Natural killer cell (primary cell): Measurements from ENCODE around the gene TMED10. TPM values are rescaled to one million over a fixed set of nuclear protein-coding genes. Genes with fewer than 3 reads are reported as not detected.
A peak's percentile ranks its signal among the peaks of the same experiment; 100 is the strongest.

Experiments used
- ATAC-seq, 3 donors: fragments of 150-1000 bp in 2 of 3; fragments of 200-7000 bp in 1 of 3; cut with Tn5 transposase; 1 replicate in 1 of 3; 2 replicates in 2 of 3; pipeline ENCODE4 v1.10.0; 2021; ENCODE audit warnings: mild to moderate bottlenecking in 2 of 3, moderate library complexity in 2 of 3
- DNase-seq, 2 donors: peaks; one replicate each; pipeline versions ENCODE4 v3.0.0 to v3.0.0-alpha.2; 2013 to 2021; ENCODE audit warnings: mixed read lengths in 1 of 2
- H3K27ac ChIP-seq: one replicate; pipeline ENCODE4 v1.5.1; 2013; ENCODE audit warnings: mild to moderate bottlenecking, low read length
- H3K27me3 ChIP-seq: one replicate; pipeline ENCODE4 v1.6.1; 2013; ENCODE audit warnings: low read length; ENCODE audit not compliant: control insufficient read depth, insufficient read depth
- H3K36me3 ChIP-seq: one replicate; pipeline ENCODE4 v1.6.1; 2013; ENCODE audit warnings: low read length; ENCODE audit not compliant: control insufficient read depth, insufficient read depth
- H3K4me1 ChIP-seq: one replicate; pipeline ENCODE4 v1.6.1; 2013; ENCODE audit warnings: low read length; ENCODE audit not compliant: control insufficient read depth, insufficient read depth
- H3K4me3 ChIP-seq: one replicate; pipeline ENCODE4 v1.5.1; 2013; ENCODE audit warnings: low read length
- H3K9me3 ChIP-seq: one replicate; pipeline ENCODE4 v1.6.1; 2013; ENCODE audit warnings: low read length; ENCODE audit not compliant: control insufficient read depth, insufficient read depth
- H3K27ac Mint-ChIP-seq, 2 donors: one replicate each; pipeline ENCODE4 v1.8.0; 2022; ENCODE audit warnings: mild to moderate bottlenecking in 2 of 2, mixed read lengths in 2 of 2, moderate library complexity in 1 of 2
- H3K27me3 Mint-ChIP-seq, 2 donors: one replicate each; pipeline ENCODE4 v1.8.0; 2022; ENCODE audit warnings: low read depth in 2 of 2, mixed read lengths in 2 of 2
- H3K36me3 Mint-ChIP-seq: one replicate; pipeline ENCODE4 v1.8.0; 2022; ENCODE audit warnings: mixed read lengths
- H3K4me1 Mint-ChIP-seq, 2 donors: one replicate each; pipeline ENCODE4 v1.8.0; 2022; ENCODE audit warnings: mixed read lengths in 2 of 2
- H3K4me3 Mint-ChIP-seq: one replicate; pipeline ENCODE4 v1.8.0; 2022; ENCODE audit warnings: mild to moderate bottlenecking, moderate library complexity, mixed read lengths
- H3K9me3 Mint-ChIP-seq, 2 donors: one replicate each; pipeline ENCODE4 v1.8.0; 2022; ENCODE audit warnings: mixed read lengths in 2 of 2
- WGBS: methylation state at CpG from one replicate; pipeline ENCODE4 v1.1.7; 2013; ENCODE audit warnings: missing lambda C conversion rate; ENCODE audit not compliant: insufficient coverage; 5-methylcytosine and 5-hydroxymethylcytosine counted together
- intact Hi-C: fragments of 100-400 bp; cut with micrococcal nuclease; formaldehyde crosslinking; loops from one replicate; pipeline ENCODE4 v1.14.2; 2022
- total RNA-seq, 4 donors: library from RNA; stranded (reverse); fragments of 120-200 nt in 1 of 4; gene quantifications; one replicate each; pipeline versions ENCODE4 v1.2.3 to v1.2.4, GENCODE V29; 2013 to 2022
- TF ChIP-seq, protein P1 (sequence below): fragments of 200-600 bp; IDR thresholded peaks from one replicate; pipeline ENCODE4 v1.8.0; 2022; ENCODE audit warnings: antibody characterized with exemption

The TMED10 gene
- total RNA-seq, 3 donors from 2014 or later (not counting 1 experiment from before 2014, with no cell fraction given): 216 to 244 (median 231) TPM

DNA sequence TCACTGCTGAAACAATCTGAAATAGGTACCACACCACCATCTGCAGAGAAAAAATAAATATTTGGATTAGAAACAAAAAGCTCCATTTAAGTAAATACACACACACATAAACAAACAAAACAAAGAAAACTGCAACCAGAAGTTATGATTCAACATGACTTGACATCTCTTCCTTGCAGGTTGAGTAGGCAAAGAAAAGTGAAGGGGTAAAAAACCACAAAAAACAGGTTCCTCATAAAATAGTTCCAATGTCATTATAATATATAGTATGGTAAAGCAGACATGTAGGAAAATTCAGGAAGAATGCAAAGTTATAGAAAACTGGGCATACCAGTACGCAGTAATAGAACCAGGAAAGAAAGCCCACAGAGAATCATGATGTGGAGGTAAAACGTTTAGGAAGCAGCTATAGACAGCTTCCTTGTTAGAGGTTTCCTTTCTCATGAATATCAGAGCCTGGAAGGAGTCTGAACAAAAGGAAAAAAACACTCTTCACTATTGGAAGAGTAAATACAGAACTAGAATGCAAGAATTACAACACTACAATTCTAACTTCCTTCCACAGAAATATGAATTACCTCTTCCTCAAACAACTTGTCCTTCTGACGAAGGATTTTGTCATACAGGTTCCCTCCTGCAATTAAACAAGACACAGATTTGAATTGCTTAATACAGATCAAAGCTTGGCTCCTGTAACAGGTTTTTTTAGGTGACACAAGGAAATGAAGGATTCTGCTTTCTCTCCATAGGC is 55.7 kb downstream of the TMED10 start:
- H3K36me3 ChIP-seq: peaks cover 49% of the 10 kb centered on the region
- intact Hi-C loops: no loop called here
- no peak for DNase-seq
- H3K4me1 ChIP-seq: no peaks in the 10 kb centered on the region
- Mint-ChIP-seq H3K4me3 (no peak overlapping the region), H3K4me1 (peaks cover 18 to 24% of the 10 kb centered on the region in 2 donors), H3K27ac (no peak overlapping the region), H3K9me3 (no peaks in the 10 kb centered on the region), H3K36me3 (peaks cover 6% of the 10 kb centered on the region), H3K27me3 (no peaks in the 10 kb centered on the region)
- TF ChIP-seq, protein P1, sequence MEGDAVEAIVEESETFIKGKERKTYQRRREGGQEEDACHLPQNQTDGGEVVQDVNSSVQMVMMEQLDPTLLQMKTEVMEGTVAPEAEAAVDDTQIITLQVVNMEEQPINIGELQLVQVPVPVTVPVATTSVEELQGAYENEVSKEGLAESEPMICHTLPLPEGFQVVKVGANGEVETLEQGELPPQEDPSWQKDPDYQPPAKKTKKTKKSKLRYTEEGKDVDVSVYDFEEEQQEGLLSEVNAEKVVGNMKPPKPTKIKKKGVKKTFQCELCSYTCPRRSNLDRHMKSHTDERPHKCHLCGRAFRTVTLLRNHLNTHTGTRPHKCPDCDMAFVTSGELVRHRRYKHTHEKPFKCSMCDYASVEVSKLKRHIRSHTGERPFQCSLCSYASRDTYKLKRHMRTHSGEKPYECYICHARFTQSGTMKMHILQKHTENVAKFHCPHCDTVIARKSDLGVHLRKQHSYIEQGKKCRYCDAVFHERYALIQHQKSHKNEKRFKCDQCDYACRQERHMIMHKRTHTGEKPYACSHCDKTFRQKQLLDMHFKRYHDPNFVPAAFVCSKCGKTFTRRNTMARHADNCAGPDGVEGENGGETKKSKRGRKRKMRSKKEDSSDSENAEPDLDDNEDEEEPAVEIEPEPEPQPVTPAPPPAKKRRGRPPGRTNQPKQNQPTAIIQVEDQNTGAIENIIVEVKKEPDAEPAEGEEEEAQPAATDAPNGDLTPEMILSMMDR: no peak
- H3K27me3 ChIP-seq: no peaks in the 10 kb centered on the region
- no peak overlapping the region for H3K4me3 ChIP-seq
- H3K9me3 ChIP-seq: no peaks in the 10 kb centered on the region
- WGBS: 61% methylated on average over 3 of the region's 3 CpGs
- ATAC-seq: no peak
- no peak overlapping the region for H3K27ac ChIP-seq

DNA sequence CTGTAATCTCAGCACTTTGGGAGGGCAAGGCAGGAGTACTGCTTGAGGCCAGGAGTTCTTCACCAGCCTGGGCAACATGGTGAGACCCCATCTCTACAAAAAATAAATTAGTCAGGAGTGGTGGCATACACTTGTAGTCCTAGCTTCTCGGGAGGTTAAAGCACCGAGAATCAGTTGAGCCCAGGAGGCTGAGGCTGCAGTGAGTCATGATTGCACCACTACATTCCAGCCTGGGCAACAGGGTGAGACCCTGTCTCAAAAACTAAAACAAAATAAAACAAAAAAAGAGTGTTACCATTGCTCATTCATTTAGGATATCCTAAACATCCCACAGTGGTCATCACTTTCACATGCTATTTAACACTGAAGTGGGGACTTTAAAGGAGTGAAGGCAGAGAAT is 57.4 kb downstream of the TMED10 start:
- ATAC-seq (no peak), DNase-seq (no peak)
- WGBS: 97% methylated on average over 2 of the region's 2 CpGs
- Mint-ChIP-seq H3K36me3 (peaks cover 6% of the 10 kb centered on the region), H3K9me3 (no peaks in the 10 kb centered on the region), H3K27me3 (no peaks in the 10 kb centered on the region), H3K4me1 (peaks cover 7 to 9% of the 10 kb centered on the region in 2 donors), H3K4me3 (no peak overlapping the region), H3K27ac (no peak overlapping the region)
- TF ChIP-seq, protein P1: no peak
- Histone ChIP-seq H3K36me3 (peaks cover 63% of the 10 kb centered on the region), H3K27me3 (no peaks in the 10 kb centered on the region), H3K27ac (no peak overlapping the region), H3K4me3 (no peak overlapping the region), H3K4me1 (no peaks in the 10 kb centered on the region), H3K9me3 (no peaks in the 10 kb centered on the region)
- intact Hi-C loops: no loop called here

DNA sequence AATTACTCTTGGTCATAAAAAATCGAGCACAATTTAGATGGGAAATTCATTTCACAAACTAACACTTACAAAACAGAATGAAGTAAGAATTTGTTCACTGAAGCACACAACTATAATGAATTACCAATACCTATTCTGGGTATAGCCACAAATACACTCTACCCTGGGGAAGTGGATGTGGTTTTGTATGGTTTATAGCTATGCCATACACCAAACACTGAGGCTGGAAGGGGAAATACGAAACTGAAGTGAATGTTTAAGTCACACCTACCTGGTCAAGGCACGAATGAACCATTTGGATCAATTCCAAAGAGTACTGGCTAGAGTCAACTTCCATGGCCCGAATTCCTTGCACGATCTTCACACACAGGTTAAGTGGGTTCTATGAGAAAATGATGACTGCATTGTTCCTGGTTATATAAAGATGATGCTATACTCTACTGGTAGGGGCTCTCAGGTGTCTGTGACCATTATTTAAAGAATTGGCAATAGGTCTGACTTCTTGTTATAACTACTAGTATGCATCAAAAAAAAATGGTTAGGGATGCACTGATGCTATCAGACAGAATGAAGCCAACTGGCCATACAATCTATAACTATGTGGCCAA is 62.4 kb downstream of the TMED10 start:
- WGBS: 43% methylated on average over 4 of the region's 5 CpGs
- no peaks in the 10 kb centered on the region for H3K9me3 ChIP-seq
- ATAC-seq: no peak
- Mint-ChIP-seq H3K4me1 (peaks cover 7 to 11% of the 10 kb centered on the region in 2 donors), H3K27me3 (no peaks in the 10 kb centered on the region), H3K27ac (no peak overlapping the region), H3K9me3 (no peaks in the 10 kb centered on the region), H3K36me3 (peaks cover 25% of the 10 kb centered on the region), H3K4me3 (no peak overlapping the region)
- H3K36me3 ChIP-seq: peaks cover 94% of the 10 kb centered on the region
- intact Hi-C loops: no loop called here
- TF ChIP-seq, protein P1: no peak
- peak in 1 of 2 donors; percentile 9 for DNase-seq
- H3K4me3 ChIP-seq: no peak overlapping the region
- H3K27me3 ChIP-seq: no peaks in the 10 kb centered on the region
- no peak overlapping the region for H3K27ac ChIP-seq
- no peaks in the 10 kb centered on the region for H3K4me1 ChIP-seq
